ENCODE measurements around the gene HSD11B1L.

GRCh38 chr19:5643060-5643459 is 37.8 kb upstream of the HSD11B1L start:
- TF ChIP-seq POLR2AphosphoS5 (IDR thresholded peaks at IDR 0.05; ENCODE audit: low read depth, low read length) = no peak
- no peak for TF ChIP-seq CTCF (IDR thresholded peaks at IDR 0.05)
